GM19468 (cell line): ENCODE data around the gene GRWD1.

Experiments
- ATAC-seq: cut with Tn5 transposase; IDR thresholded peaks from one replicate; pipeline ENCODE4 v1.9.1; 2021; ENCODE audit warnings: mild to moderate bottlenecking, moderate library complexity, moderate number of reproducible peaks; ENCODE audit not compliant: unreplicated experiment; ENCODE audit errors: extremely low read depth

GRWD1 gene

GRCh38 chr19:48492925-48493717 lies 47.3 kb downstream of the GRWD1 start:
- no peak for ATAC-seq

- ATAC-seq: no peak
Measured at GRCh38 chr19:48493718-48494401, 48.1 kb downstream of the GRWD1 start.

GRCh38 chr19:48495396-48495795 lies 49.6 kb downstream of the GRWD1 start:
- ATAC-seq: no peak

DNA sequence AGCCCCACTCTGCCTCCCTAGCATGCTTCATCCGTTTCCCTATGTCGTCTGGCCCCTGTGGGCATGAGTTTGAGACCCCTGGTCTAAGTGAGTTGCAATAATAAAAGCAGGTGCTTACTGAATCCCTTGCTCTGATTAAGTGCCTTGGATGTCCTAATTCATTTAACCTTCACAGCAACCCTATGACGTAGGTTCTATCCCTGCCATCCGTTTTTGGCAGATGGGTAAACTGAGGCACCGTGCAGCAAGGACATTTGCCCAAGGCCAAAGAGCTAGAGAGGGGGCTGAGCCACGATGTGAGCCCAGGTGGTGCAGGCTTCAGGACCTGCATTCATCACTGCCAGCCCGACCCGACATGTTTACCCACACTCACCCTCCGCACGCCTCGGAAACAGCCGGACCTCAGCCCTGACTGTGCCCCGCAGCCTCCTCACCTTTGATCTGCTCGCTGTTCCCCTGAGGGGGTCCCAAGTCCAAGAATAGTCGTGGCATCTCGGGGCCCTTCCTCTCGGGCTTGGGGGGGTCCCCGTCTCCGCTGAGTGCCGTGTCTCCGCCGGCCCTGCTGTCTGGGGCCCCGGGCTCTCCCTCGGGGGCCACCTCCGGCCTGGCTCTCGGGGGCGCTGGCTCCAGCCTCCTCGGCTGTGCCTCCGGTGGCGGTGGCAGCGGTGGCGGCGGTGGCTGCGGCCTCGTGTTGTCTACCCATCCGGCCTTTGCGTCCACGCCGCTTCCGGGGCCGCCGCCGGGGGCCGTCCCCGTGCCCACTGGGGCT lies 51.4 kb downstream of the GRWD1 start:
- ATAC-seq: no peak

DNA sequence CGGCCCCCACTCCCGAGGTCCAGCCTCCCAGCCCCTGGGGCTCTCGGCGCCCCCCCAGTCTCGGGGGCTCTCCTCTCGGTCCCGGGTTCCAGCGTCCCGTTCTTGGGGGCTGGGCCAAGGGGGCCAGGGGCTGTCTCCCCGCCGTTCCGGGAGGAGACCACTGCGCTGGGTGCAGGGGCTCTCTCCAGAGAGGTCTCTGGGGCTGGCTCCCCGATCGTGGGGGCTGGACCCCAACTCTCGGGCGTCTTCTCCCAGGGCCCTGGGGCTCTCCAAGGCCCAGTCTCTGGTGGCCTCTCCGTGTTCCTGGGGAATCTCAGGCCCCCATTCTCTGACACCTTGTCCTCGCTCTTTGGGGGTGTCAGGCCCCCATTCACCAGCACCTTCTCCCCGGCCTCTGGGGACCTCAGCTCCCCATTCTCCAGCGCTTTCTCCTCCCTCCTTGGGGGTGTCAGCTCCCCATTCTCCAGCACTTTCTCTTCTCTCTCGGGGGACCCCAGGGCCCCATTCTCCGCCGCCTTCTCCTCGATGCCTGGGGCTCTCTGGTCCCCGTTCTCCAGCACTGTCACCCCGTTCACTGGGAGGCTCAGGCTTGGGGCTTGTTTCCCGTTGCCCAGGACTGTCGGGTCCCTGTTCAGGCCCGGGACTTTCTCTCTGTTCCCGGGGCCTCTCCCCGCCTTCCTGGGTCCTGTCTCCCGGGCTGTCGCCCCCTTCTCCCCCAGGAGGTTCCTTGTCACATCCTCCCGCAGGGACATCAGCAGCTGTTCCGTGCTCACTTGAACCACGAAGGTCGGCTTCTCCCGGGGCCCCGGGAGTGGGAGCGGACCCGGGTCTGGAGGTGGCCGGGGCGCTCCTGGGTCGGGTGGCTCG lies 52.2 kb downstream of the GRWD1 start:
- ATAC-seq: no peak

DNA sequence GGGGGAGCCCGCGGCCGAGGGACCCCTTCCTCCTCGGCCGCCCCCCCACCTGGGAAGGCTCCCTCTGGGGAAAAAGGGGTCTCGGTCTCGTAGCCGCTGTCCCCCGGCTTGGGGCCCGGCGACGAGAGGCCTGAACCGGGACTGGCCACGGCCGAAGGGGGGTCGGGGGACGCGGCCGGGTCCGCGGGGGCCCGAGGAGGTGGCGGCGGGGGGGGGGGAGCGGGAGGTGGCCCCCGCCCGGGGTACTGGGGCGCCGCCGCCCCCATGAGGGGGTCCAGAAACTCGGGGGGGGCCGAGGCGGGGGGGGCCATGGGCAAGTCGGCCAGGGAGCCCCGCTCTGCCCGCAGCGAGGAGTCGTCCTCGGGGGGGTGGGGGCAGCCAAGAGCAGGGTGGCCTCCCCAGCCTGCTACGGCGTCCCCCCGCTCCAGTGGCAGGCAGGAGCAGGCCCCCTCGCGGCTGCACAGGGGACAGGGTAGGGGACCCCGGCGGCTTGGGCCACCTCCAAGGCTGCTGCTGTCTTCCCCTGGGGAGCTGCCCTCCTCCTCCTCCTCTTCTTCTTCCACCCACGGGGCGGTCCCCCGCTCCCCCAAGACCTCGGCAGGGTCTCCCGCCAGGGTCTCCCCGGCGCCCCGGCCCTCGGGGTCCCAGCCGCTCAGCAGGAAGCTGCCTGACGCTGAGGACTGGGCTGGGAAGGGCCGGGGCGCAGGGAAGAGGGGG lies 53.0 kb downstream of the GRWD1 start:
- no peak for ATAC-seq

DNA sequence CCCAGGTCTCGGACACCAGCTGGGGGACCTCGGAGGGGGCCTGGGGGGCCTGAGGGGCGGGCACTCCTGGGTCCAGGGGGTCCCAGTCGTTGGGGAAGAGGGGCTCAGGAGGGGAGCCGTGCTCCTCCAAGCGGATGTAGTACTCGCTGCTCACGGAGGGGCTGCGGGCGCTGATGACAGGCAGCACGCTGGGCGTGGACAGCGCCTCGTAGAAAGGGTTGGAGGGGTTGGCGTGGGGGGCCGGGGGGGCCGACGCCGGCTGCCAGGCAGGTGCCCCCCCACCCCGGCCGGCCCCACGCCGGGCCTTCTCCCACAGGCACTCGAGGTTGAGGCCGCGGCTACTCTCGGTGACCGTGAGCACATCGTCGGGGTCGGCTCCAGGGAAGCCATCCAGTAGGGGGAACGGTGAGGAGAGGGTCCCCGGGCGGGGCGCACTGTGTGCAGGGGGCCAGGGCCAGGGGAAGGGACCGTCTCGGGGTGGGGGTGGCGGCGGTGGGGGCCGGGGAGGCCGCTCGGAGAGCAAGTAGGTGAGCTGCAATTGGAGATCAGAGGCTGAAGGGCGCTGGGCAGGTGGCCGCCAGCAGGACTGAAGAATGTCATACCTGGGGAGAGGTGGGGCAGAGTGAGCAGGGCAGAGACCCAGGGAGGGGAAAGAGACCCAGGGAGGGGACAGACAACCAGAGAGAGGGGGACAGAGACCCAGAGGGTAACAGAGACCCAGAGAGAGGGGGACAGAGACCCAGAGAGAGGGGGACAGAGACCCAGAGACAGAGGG lies 53.7 kb downstream of the GRWD1 start:
- no peak for ATAC-seq

DNA sequence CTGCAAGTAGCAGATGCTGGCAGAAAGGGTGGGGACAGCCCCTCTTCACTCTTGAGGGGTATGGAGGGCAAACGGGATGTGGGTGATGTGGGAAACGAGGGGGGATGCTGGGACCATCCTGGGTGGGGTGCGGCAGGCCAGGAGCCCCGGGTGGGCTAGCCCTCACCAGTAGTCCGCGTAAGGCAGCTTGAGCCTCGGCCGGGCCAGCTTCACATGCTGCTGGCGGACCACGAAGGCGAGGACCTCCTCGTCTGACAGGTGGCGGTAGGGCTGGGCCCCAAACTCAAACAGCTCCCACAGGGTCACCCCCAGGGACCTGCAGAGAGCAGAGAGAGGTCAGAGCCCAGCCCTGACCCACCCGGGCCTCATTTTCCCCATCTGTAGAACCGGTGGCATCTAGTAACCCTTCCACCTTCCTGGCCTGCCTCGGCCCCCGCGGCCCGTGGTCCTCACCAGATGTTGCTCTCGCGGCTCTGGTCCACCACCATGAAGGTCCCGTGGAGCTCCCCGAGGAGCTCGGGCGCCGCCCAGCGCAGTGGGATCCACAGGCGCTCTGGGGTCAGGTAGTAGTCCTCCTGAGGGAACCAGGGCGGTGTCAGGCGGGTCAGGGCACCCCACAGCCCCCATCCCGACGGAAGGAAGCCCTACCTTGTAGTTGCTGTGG lies 55.2 kb downstream of the GRWD1 start:
- ATAC-seq: no peak

GRCh38 chr19:48501494-48502349 lies 55.9 kb downstream of the GRWD1 start:
- no peak for ATAC-seq

DNA sequence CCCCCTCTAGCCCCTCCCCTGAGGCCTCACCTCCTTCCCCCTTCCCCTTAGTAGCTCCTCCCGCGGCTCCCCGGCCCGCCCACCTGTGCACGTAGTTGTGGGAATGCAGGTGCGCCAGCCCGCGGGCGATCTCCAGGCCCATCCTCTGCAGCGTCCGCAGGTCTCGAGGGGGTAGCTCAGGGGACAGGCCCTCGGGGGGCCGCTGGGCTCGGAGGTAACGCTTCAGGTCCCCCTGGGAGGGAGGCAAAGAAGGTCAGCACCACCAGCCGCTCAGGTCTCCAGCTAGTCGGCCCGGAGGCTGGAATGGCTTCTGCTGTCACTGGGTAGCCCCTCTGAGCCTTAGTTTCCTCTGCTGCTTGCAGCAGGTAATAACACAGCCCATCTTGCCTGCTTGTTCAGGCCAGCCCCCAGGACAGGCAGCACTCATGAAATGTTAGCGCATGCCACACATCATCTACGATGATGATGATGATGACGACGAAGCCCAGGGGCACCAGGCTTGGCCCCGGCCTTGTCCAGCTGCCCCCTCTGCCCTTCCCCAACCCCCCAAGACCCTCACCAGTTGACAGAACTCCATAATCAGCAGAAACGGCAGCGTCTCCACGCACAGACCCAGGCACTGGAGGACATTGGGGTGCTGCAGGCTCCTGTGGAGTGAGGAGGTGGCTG lies 56.7 kb downstream of the GRWD1 start:
- ATAC-seq: no peak

GRCh38 chr19:48506138-48506733 lies 60.5 kb downstream of the GRWD1 start:
- ATAC-seq: no peak
